Measurements from ENCODE around the gene GOLGA6D.

GRCh38 chr15:75338661-75339240 lies 56.1 kb downstream of the GOLGA6D start:
- TF ChIP-seq EZH2 (IDR thresholded peaks at IDR 0.05; ENCODE audit: low read length, unreplicated experiment) (no peak), CTCF (conservative IDR thresholded peaks at IDR 0.05; ENCODE audit: low read depth, low read length) (no peak)

All from PC-3 (cell line).